K562 (cell line): ENCODE results near the gene NUDT22. TPM values are rescaled to one million over a fixed set of nuclear protein-coding genes. Genes with fewer than 3 reads are reported as not detected.

Experiments used
- ATAC-seq: fragments of 200-7000 bp; cut with Tn5 transposase; 3 replicates; pipeline ENCODE4 v1.9.1; 2020; ENCODE audit warnings: moderate library complexity
- BruUV-seq: library from RNA; stranded (reverse); fragments of 400-500 nt; replicated peaks from 2 replicates; lab custom pipeline; 2021; lab: Mats Ljungman, UMichigan
- CTCF ChIA-PET: fragments of 300-600 bp; formaldehyde crosslinking; extraction: SDS; loops from one replicate; lab custom pipeline; 2021; ENCODE audit warnings: low intra/inter-chr PET ratio; lab: Yijun Ruan, JAX
- POLR2A ChIA-PET: fragments of 300-600, 350-650 bp; sonication (Branson Sonifier 250); formaldehyde crosslinking; extraction: SDS; loops from one replicate; lab custom pipeline; 2021; ENCODE audit warnings: antibody characterized with exemption, inconsistent platforms; lab: Yijun Ruan, JAX
- DNase-seq, 4 experiments: peaks; one replicate each; pipeline versions ENCODE4 v3.0.0 to v3.0.0-alpha.2; 2011 to 2018; ENCODE audit warnings: low spot score in 3 of 4, mixed read lengths in 3 of 4; ENCODE audit errors: extremely low read depth in 1 of 4
- FAIRE-seq: peaks from 2 replicates; lab custom pipeline; 2011; peaks lifted over from hg19 to GRCh38; lab: Jason Lieb, UNC
- H2AFZ ChIP-seq: 2 replicates; pipeline ENCODE4 v1.6.0; 2011; ENCODE audit warnings: low read depth, low read length, control low read depth, inconsistent platforms
- H3K27ac ChIP-seq: fragments of 200-600 bp; 3 replicates; pipeline ENCODE4 v1.8.0; 2011; ENCODE audit warnings: low read depth, mild to moderate bottlenecking, control low read depth, inconsistent platforms, low read length, moderate library complexity, mixed read lengths; ENCODE audit errors: extremely low read depth
- H3K27me3 ChIP-seq, 2 experiments: fragments of 300-600 bp in 1 of 2; 2 replicates in 1 of 2; 3 replicates in 1 of 2; pipeline versions ENCODE4 v1.6.0 to v1.8.0; 2011; ENCODE audit warnings: inconsistent platforms in 2 of 2, low read length in 2 of 2, mild to moderate bottlenecking in 1 of 2, mixed read lengths in 1 of 2, moderate library complexity in 1 of 2; ENCODE audit not compliant: control insufficient read depth in 2 of 2, insufficient read depth in 2 of 2
- H3K36me3 ChIP-seq: fragments of 300-600 bp; 3 replicates; pipeline ENCODE4 v1.8.0; 2011; ENCODE audit warnings: mild to moderate bottlenecking, low read length, inconsistent platforms; ENCODE audit not compliant: control insufficient read depth, insufficient read depth
- H3K4me1 ChIP-seq, 2 experiments: fragments of 200-600 bp in 1 of 2; replicated peaks in 1 of 2; 2 replicates in 1 of 2; 3 replicates in 1 of 2; pipeline versions ENCODE4 v1.5.1 to v1.8.0; 2011; ENCODE audit warnings: inconsistent platforms in 2 of 2, low read length in 2 of 2, mild to moderate bottlenecking in 1 of 2, mixed read lengths in 1 of 2, moderate library complexity in 1 of 2; ENCODE audit not compliant: control insufficient read depth in 2 of 2, insufficient read depth in 2 of 2
- H3K4me2 ChIP-seq: 2 replicates; pipeline ENCODE4 v1.6.1; 2011; ENCODE audit warnings: low read length, control low read depth, inconsistent platforms, mixed read lengths; ENCODE audit not compliant: insufficient read depth
- H3K4me3 ChIP-seq: fragments of 200-600 bp; sonication (generic), shearing (Covaris generic); 2 replicates; pipeline ENCODE4 v1.5.1; 2016; ENCODE audit warnings: control low read depth, inconsistent platforms
- H3K79me2 ChIP-seq: fragments of 200-600 bp; 3 replicates; pipeline ENCODE4 v1.8.0; 2011; ENCODE audit warnings: low read length, inconsistent platforms; ENCODE audit not compliant: control insufficient read depth, insufficient read depth
- H3K9ac ChIP-seq, 2 experiments: 2 replicates each; pipeline versions ENCODE4 v1.6.0 to v1.6.1; 2011; ENCODE audit warnings: low read depth in 2 of 2, low read length in 2 of 2, control low read depth in 1 of 2, inconsistent platforms in 1 of 2, mild to moderate bottlenecking in 1 of 2, mixed read lengths in 1 of 2; ENCODE audit not compliant: insufficient read depth in 1 of 2
- H3K9me1 ChIP-seq: one replicate; pipeline ENCODE4 v1.6.0; 2011; ENCODE audit warnings: inconsistent platforms, mild to moderate bottlenecking, low read length, moderate library complexity; ENCODE audit not compliant: control insufficient read depth, insufficient read depth
- H3K9me3 ChIP-seq: replicated peaks from 2 replicates; pipeline ENCODE4 v1.5.1; 2011; ENCODE audit warnings: low read depth, low read length, inconsistent platforms; ENCODE audit not compliant: control insufficient read depth, insufficient read depth
- H4K20me1 ChIP-seq: replicated peaks from 2 replicates; pipeline ENCODE4 v1.6.1; 2011; ENCODE audit warnings: low read length, inconsistent platforms, mixed read lengths; ENCODE audit not compliant: control insufficient read depth, insufficient read depth
- CHD2 ChIP-seq: IDR thresholded peaks from 2 replicates; pipeline ENCODE4 v1.6.1; 2011; ENCODE audit warnings: low read depth, low read length
- DPF2 ChIP-seq: fragments of 450-650 bp; IDR thresholded peaks from 2 replicates; pipeline ENCODE4 v1.6.1; 2016
- ETS1 ChIP-seq: conservative IDR thresholded peaks from 2 replicates; pipeline ENCODE4 v1.6.1; 2011; ENCODE audit warnings: low read depth, mild to moderate bottlenecking, low read length; ENCODE audit not compliant: control insufficient read depth
- GABPB1 ChIP-seq: sonication (generic); formaldehyde crosslinking; IDR thresholded peaks from 2 replicates; pipeline ENCODE4 v1.8.0; 2022; ENCODE audit warnings: mild to moderate bottlenecking, missing genetic modification reagents
- PRDM10 ChIP-seq: fragments of 450-650 bp; IDR thresholded peaks from 2 replicates; pipeline ENCODE4 v1.6.1; 2018; ENCODE audit not compliant: partially characterized antibody
- RB1 ChIP-seq: fragments of 450-650 bp; IDR thresholded peaks from 2 replicates; pipeline ENCODE4 v1.6.1; 2017; ENCODE audit warnings: low read depth, mild to moderate bottlenecking
- RBM17 ChIP-seq: fragments of 200-400 bp; formaldehyde crosslinking; IDR thresholded peaks from 2 replicates; pipeline ENCODE4 v1.6.1; 2017; ENCODE audit warnings: low read depth, mild to moderate bottlenecking, low read length, borderline replicate concordance
- YBX1 ChIP-seq: fragments of 450-650 bp; IDR thresholded peaks from 2 replicates; pipeline ENCODE4 v1.7.1; 2016; ENCODE audit warnings: mild to moderate bottlenecking
- WGBS: fragments of 100-300 bp; shearing (Covaris generic); methylation state at CpG from one replicate; pipeline ENCODE4 v1.1.6; 2016; ENCODE audit warnings: low coverage, mixed read lengths; ENCODE audit not compliant: insufficient coverage; ENCODE audit errors: missing lambda C conversion rate; 5-methylcytosine and 5-hydroxymethylcytosine counted together
- in situ Hi-C: fragments of 300-500 bp; cut with MboI; formaldehyde crosslinking; loops from 4 replicates; pipeline ENCODE4 v1.15.0; 2018; ENCODE audit warnings: inconsistent platforms, mixed read lengths
- intact Hi-C: fragments of 100-400 bp; cut with micrococcal nuclease; formaldehyde crosslinking; loops from 2 replicates; pipeline ENCODE4 v1.14.2; 2022
- polyA plus RNA-seq, 8 experiments: library from polyadenylated mRNA; depleted of rRNA in 4 of 8; stranded (reverse) in 5 of 8; unstranded in 3 of 8; fragments of >200 nt; fragmentation: Nextera tagmentation in 2 of 8; fragmentation: Illumina TruSeq in 1 of 8; extraction: Ambion mirVana in 2 of 8; extraction: Trizol in 1 of 8; gene quantifications; 2 replicates each; pipeline versions ENCODE4 v1.2.1 to v1.2.3, GENCODE V29; 2011 to 2014; ENCODE audit warnings: inconsistent platforms in 1 of 8, missing spikeins in 1 of 8
- total RNA-seq, 7 experiments: library from RNA; depleted of rRNA in 6 of 7; stranded (reverse); fragments of >200 nt in 6 of 7; fragmentation: Illumina TruSeq in 2 of 7; extraction: Trizol in 2 of 7; gene quantifications; 2 replicates each; pipeline versions ENCODE4 v1.2.1 to v1.2.3, GENCODE V29; 2011 to 2021; ENCODE audit warnings: low replicate concordance in 1 of 7
- TF ChIP-seq, protein P1 (sequence below), 2 experiments: fragments of 450-650 bp; IDR thresholded peaks; 2 replicates each; pipeline ENCODE4 v1.6.1; 2018; ENCODE audit warnings: mild to moderate bottlenecking in 2 of 2, low read depth in 1 of 2; ENCODE audit not compliant: partially characterized antibody in 2 of 2

NUDT22 gene
- total and polyA plus RNA-seq, 9 of the 15 experiments (the other 6 are each of a cell fraction or from before 2014, with no cell fraction given), result 6.3 to 92.6 (median 37.4) TPM

DNA sequence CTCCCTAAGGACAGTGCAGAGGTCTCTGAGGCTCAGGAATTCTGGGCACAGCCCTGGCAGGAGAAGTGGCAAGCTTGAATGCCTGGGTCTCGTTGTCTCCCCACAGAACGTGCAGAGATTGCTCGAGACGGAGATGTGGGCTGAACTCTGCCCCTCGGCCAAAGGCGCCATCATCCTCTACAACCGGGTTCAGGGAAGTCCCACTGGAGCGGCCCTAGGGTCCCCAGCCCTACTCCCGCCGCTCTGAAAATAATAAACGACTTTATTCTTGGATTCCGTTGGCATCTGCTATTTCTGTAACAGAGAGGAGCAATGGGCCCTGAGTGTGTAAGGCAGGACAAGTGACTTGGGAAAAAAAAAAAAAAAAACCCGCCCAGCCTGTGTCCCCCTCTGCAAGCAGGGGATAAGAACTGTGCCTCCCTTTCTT, 3.7 kb downstream of the NUDT22 start (continued):
- TF ChIP-seq PRDM10, result peak; percentile 96
- TF ChIP-seq DPF2, result peak; percentile 61

DNA sequence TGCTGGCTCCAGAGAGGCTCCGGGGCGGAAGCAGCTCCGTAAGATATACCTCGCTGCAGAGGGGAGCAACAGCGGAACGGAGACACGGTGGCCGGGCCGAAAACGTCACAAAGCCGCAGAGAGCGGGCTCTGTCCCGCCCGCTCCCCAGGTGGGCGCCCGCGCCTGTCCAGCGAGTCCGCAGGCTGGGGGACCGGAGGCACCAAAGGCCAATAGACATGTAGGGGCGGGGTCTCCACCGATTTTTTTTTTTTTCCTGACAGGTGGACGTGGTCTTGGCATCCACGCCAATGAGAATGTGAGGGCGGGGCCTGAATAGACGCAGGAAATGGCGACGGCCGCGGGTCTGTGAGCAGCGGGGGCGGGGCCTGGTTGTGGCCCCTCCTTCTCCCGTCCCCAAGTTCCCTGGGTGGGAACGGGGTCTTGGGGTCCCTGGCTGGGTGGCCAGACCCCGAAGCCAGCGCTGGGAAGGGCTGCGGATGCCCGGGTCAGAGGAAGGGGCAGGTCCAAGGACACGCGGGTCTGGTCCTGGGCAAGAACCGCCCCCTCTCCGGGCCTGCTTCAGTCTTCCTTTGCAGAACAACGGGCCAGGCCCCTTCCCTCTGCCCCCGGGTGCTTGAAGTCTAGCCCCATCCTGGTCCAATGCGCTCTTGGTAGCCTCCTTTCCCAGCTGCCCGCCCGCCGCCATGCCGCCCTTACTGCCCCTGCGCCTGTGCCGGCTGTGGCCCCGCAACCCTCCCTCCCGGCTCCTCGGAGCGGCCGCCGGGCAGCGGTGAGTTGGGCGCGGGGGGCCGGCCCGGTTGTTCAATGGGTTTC, 4.3 kb downstream of the NUDT22 start, which contains the start of gene DNAJC4:
Gene DNAJC4 (plus strand): TSS at position 378 of the 814 bp plus-strand sequence. CDS start 307 bp downstream, at position 685.
- H4K20me1 ChIP-seq, result no peaks in the 10 kb centered on the region
- intact Hi-C loops (loop anchor here (2.0 kb wide), 2 partner anchors 24 to 46 kb away; partner anchors contain the start of gene FERMT3), in situ Hi-C loops (no loop called here)
- H3K27me3 ChIP-seq, result no peaks in the 10 kb centered on the region
- H2AFZ ChIP-seq, result peak within 1 kb of the TSS; percentile 88
- peak; percentile 76 to 98 (median 84) for DNase-seq
- H3K27ac ChIP-seq, result peak within 1 kb of the TSS; percentile 92
- peak within 1 kb of the TSS; percentile 76 for H3K4me3 ChIP-seq
- ChIA-PET POLR2A (interaction anchor here (0.5 to 1.0 kb wide), 4 partner anchors 9 to 256 kb away, joined by 3 read pairs; partner anchors contain the start of genes COX8A and FERMT3), CTCF (no interaction called here)
- WGBS, result under 1% methylated on average over 46 of the region's 62 CpGs
- peaks cover 33 to 82% of the 10 kb centered on the region in 2 experiments for H3K4me1 ChIP-seq
- H3K4me2 ChIP-seq, result peak within 1 kb of the TSS; percentile 95
- peak; percentile 64 for ATAC-seq
- H3K9me1 ChIP-seq, result no peaks in the 10 kb centered on the region
- peak within 1 kb of the TSS; percentile 91 to 96 for H3K9ac ChIP-seq
- no TSS peak for BruUV-seq
- peaks cover 57% of the 10 kb centered on the region for H3K79me2 ChIP-seq
- FAIRE-seq, result peak; percentile 92
- peaks cover 11% of the 10 kb centered on the region; the same call in 1 of the 3 replicates for H3K36me3 ChIP-seq
- no peaks in the 10 kb centered on the region for H3K9me3 ChIP-seq
- TF ChIP-seq RBM17, result no peak
- TF ChIP-seq YBX1, result no peak
- TF ChIP-seq RB1, result peak; percentile 46
- TF ChIP-seq GABPB1 (CRISPR knock-in tag), result peak; percentile 71
- 0 out of 2 replicates have a peak, but pooled peaks have one; percentile 26 for TF ChIP-seq CHD2
- TF ChIP-seq ETS1, result 0 out of 2 replicates have a peak, but pooled peaks have one; percentile 22
- TF ChIP-seq, protein P1, sequence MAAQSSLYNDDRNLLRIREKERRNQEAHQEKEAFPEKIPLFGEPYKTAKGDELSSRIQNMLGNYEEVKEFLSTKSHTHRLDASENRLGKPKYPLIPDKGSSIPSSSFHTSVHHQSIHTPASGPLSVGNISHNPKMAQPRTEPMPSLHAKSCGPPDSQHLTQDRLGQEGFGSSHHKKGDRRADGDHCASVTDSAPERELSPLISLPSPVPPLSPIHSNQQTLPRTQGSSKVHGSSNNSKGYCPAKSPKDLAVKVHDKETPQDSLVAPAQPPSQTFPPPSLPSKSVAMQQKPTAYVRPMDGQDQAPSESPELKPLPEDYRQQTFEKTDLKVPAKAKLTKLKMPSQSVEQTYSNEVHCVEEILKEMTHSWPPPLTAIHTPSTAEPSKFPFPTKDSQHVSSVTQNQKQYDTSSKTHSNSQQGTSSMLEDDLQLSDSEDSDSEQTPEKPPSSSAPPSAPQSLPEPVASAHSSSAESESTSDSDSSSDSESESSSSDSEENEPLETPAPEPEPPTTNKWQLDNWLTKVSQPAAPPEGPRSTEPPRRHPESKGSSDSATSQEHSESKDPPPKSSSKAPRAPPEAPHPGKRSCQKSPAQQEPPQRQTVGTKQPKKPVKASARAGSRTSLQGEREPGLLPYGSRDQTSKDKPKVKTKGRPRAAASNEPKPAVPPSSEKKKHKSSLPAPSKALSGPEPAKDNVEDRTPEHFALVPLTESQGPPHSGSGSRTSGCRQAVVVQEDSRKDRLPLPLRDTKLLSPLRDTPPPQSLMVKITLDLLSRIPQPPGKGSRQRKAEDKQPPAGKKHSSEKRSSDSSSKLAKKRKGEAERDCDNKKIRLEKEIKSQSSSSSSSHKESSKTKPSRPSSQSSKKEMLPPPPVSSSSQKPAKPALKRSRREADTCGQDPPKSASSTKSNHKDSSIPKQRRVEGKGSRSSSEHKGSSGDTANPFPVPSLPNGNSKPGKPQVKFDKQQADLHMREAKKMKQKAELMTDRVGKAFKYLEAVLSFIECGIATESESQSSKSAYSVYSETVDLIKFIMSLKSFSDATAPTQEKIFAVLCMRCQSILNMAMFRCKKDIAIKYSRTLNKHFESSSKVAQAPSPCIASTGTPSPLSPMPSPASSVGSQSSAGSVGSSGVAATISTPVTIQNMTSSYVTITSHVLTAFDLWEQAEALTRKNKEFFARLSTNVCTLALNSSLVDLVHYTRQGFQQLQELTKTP (IDR thresholded peaks at IDR 0.05; ENCODE audit: low read depth in 1 of 2, partially characterized antibody in 2 of 2), result peak in 1 of 2 experiments; percentile 17
